ACC112 (cell line): Measurements from ENCODE around the gene TSPAN9.

Source experiments
- H2AFZ ChIP-seq: fragments of 200-600 bp; sonication (generic); one replicate; pipeline ENCODE4 v1.6.0; 2017; ENCODE audit warnings: antibody characterized with exemption, low read length; ENCODE audit not compliant: unreplicated experiment
- H3K27ac ChIP-seq: fragments of 200-600 bp; sonication (generic); 2 replicates; pipeline ENCODE4 v1.5.1; 2014; ENCODE audit warnings: low read depth, mild to moderate bottlenecking, antibody characterized with exemption, low read length, moderate library complexity
- H3K27me3 ChIP-seq: fragments of 200-600 bp; sonication (generic); 2 replicates; pipeline ENCODE4 v1.6.1; 2014; ENCODE audit warnings: mild to moderate bottlenecking, antibody characterized with exemption, low read length, moderate library complexity, mixed read lengths; ENCODE audit not compliant: insufficient read depth
- H3K36me3 ChIP-seq: fragments of 200-600 bp; sonication (generic); 2 replicates; pipeline ENCODE4 v1.6.1; 2016; ENCODE audit warnings: mild to moderate bottlenecking, antibody characterized with exemption, low read length, moderate library complexity, mixed read lengths; ENCODE audit not compliant: insufficient read depth
- H3K4me1 ChIP-seq: fragments of 200-600 bp; sonication (generic); one replicate; pipeline ENCODE4 v1.6.1; 2016; ENCODE audit warnings: low read length, mixed read lengths; ENCODE audit not compliant: insufficient read depth, unreplicated experiment, control insufficient read depth
- H3K4me3 ChIP-seq: fragments of 200-600 bp; sonication (generic); 2 replicates; pipeline ENCODE4 v1.5.1; 2014; ENCODE audit warnings: mild to moderate bottlenecking, low read depth, low read length
- H3K79me2 ChIP-seq: fragments of 200-600 bp; sonication (generic); one replicate; pipeline ENCODE4 v1.6.0; 2016; ENCODE audit warnings: low read length; ENCODE audit not compliant: control insufficient read depth, unreplicated experiment, insufficient read depth

TSPAN9 gene

GRCh38 chr12:3220382-3221321 lies 143.5 kb downstream of the TSPAN9 start:
- Histone ChIP-seq H3K4me1 (peaks cover 32% of the 10 kb centered on the region), H3K36me3 (no peaks in the 10 kb centered on the region), H3K79me2 (no peaks in the 10 kb centered on the region), H3K27me3 (no peaks in the 10 kb centered on the region), H3K27ac (no peak overlapping the region), H3K4me3 (no peak overlapping the region), H2AFZ (no peak overlapping the region)

GRCh38 chr12:3222306-3222705 lies 145.1 kb downstream of the TSPAN9 start:
- Histone ChIP-seq H3K4me3 (no peak overlapping the region), H3K27me3 (no peaks in the 10 kb centered on the region), H3K4me1 (peaks cover 34% of the 10 kb centered on the region), H3K79me2 (no peaks in the 10 kb centered on the region), H2AFZ (no peak overlapping the region), H3K36me3 (no peaks in the 10 kb centered on the region), H3K27ac (no peak overlapping the region)

GRCh38 chr12:3222979-3223378 lies 145.8 kb downstream of the TSPAN9 start:
- H3K27ac ChIP-seq: no peak overlapping the region
- H3K36me3 ChIP-seq: no peaks in the 10 kb centered on the region
- H2AFZ ChIP-seq: no peak overlapping the region
- no peaks in the 10 kb centered on the region for H3K27me3 ChIP-seq
- no peaks in the 10 kb centered on the region for H3K79me2 ChIP-seq
- peaks cover 27% of the 10 kb centered on the region for H3K4me1 ChIP-seq
- H3K4me3 ChIP-seq: no peak overlapping the region

- Histone ChIP-seq H3K27ac (no peak overlapping the region), H3K79me2 (no peaks in the 10 kb centered on the region), H3K36me3 (no peaks in the 10 kb centered on the region), H3K4me1 (peaks cover 19% of the 10 kb centered on the region), H3K27me3 (no peaks in the 10 kb centered on the region), H2AFZ (no peak overlapping the region), H3K4me3 (no peak overlapping the region)
Observed at GRCh38 chr12:3223601-3224529, 146.7 kb downstream of the TSPAN9 start.

- no peaks in the 10 kb centered on the region for H3K27me3 ChIP-seq
- no peak overlapping the region for H3K4me3 ChIP-seq
- H3K79me2 ChIP-seq: no peaks in the 10 kb centered on the region
- no peak overlapping the region for H3K27ac ChIP-seq
- no peaks in the 10 kb centered on the region for H3K36me3 ChIP-seq
- H3K4me1 ChIP-seq: peaks cover 14% of the 10 kb centered on the region
- no peak overlapping the region for H2AFZ ChIP-seq
Observed at GRCh38 chr12:3224530-3224903, 147.3 kb downstream of the TSPAN9 start.

- Histone ChIP-seq H3K27ac (peak overlapping the region; percentile 4; the same call in 1 of the 2 replicates), H3K27me3 (no peaks in the 10 kb centered on the region), H2AFZ (no peak overlapping the region), H3K79me2 (no peaks in the 10 kb centered on the region), H3K36me3 (no peaks in the 10 kb centered on the region), H3K4me3 (no peak overlapping the region), H3K4me1 (peaks cover 14% of the 10 kb centered on the region)
Observed at GRCh38 chr12:3225154-3225795, 148.1 kb downstream of the TSPAN9 start.

GRCh38 chr12:3225796-3226180 lies 148.6 kb downstream of the TSPAN9 start:
- H3K4me1 ChIP-seq: peaks cover 14% of the 10 kb centered on the region
- H3K27me3 ChIP-seq: no peaks in the 10 kb centered on the region
- no peak overlapping the region for H3K4me3 ChIP-seq
- H3K27ac ChIP-seq: peak overlapping the region; percentile 4; the same call in 1 of the 2 replicates
- no peak overlapping the region for H2AFZ ChIP-seq
- no peaks in the 10 kb centered on the region for H3K79me2 ChIP-seq
- no peaks in the 10 kb centered on the region for H3K36me3 ChIP-seq

- Histone ChIP-seq H2AFZ (no peak overlapping the region), H3K79me2 (no peaks in the 10 kb centered on the region), H3K27me3 (no peaks in the 10 kb centered on the region), H3K4me3 (no peak overlapping the region), H3K27ac (no peak overlapping the region), H3K4me1 (peaks cover 14% of the 10 kb centered on the region), H3K36me3 (no peaks in the 10 kb centered on the region)
Observed at GRCh38 chr12:3226264-3226663, 149.1 kb downstream of the TSPAN9 start.

GRCh38 chr12:3227076-3227975 lies 150.1 kb downstream of the TSPAN9 start:
- Histone ChIP-seq H3K27ac (no peak overlapping the region), H2AFZ (no peak overlapping the region), H3K36me3 (no peaks in the 10 kb centered on the region), H3K79me2 (no peaks in the 10 kb centered on the region), H3K27me3 (no peaks in the 10 kb centered on the region), H3K4me1 (peaks cover 14% of the 10 kb centered on the region), H3K4me3 (no peak overlapping the region)
